Measurements from ENCODE around the gene FSTL1. TPM values are rescaled to one million over a fixed set of nuclear protein-coding genes. Genes with fewer than 3 reads are reported as not detected.

FSTL1 gene
- total RNA-seq, result 1 to 10 TPM in 1 of 2 donors, under 1 TPM in 1; 0.39 to 3.0 TPM

GRCh38 chr3:120450600-120451271 is at the start of gene FSTL1:
FSTL1 (minus strand) TSS chr3:120450992; CDS start chr3:120450746, 246 bp downstream.
- DNase-seq (ENCODE audit: low spot score in 2 of 2), result peak in 1 of 2 donors; percentile 12
- peak; percentile 9 to 60 for ATAC-seq
- H3K27ac Mint-ChIP-seq, result no peak within 1 kb of the TSS
- peaks cover 0 to 8% of the 10 kb centered on the region in 2 donors for H3K36me3 Mint-ChIP-seq
- H3K9me3 Mint-ChIP-seq, result no peaks in the 10 kb centered on the region

- Mint-ChIP-seq H3K27ac (no peak overlapping the region), H3K9me3 (peaks cover 4 to 16% of the 10 kb centered on the region in 2 donors), H3K36me3 (peaks cover 0 to 6% of the 10 kb centered on the region in 2 donors)
- ATAC-seq, result no peak
- DNase-seq (ENCODE audit: low spot score in 2 of 2), result no peak
Observed at GRCh38 chr3:120498556-120499346, 48.0 kb upstream of the FSTL1 start.

GRCh38 chr3:120497818-120498217 is 47.0 kb upstream of the FSTL1 start:
- no peak for DNase-seq (ENCODE audit: low spot score in 2 of 2)
- no peak overlapping the region for H3K27ac Mint-ChIP-seq
- H3K36me3 Mint-ChIP-seq, result peaks cover 0 to 6% of the 10 kb centered on the region in 2 donors
- H3K9me3 Mint-ChIP-seq, result peaks cover 4 to 21% of the 10 kb centered on the region in 2 donors
- no peak for ATAC-seq

- Mint-ChIP-seq H3K36me3 (peaks cover 0 to 6% of the 10 kb centered on the region in 2 donors), H3K27ac (no peak overlapping the region)
- no peak for ATAC-seq
Observed at GRCh38 chr3:120497336-120497735, 46.5 kb upstream of the FSTL1 start.

GRCh38 chr3:120496278-120497002 is 45.6 kb upstream of the FSTL1 start:
- Mint-ChIP-seq H3K9me3 (peaks cover 4 to 21% of the 10 kb centered on the region in 2 donors), H3K36me3 (peaks cover 0 to 6% of the 10 kb centered on the region in 2 donors), H3K27ac (no peak overlapping the region)
- ATAC-seq, result no peak
- no peak for DNase-seq (ENCODE audit: low spot score in 2 of 2)

More at GRCh38 chr3:120497336-120497735, 46.5 kb upstream of the FSTL1 start:
- peaks cover 4 to 21% of the 10 kb centered on the region in 2 donors for H3K9me3 Mint-ChIP-seq
- DNase-seq (ENCODE audit: low spot score in 2 of 2), result no peak

GRCh38 chr3:120495809-120496208 is 45.0 kb upstream of the FSTL1 start:
- Mint-ChIP-seq H3K36me3 (peaks cover 0 to 6% of the 10 kb centered on the region in 2 donors), H3K27ac (no peak overlapping the region), H3K9me3 (peaks cover 4 to 21% of the 10 kb centered on the region in 2 donors)
- no peak for DNase-seq (ENCODE audit: low spot score in 2 of 2)
- ATAC-seq, result no peak

GRCh38 chr3:120492103-120492502 is 41.3 kb upstream of the FSTL1 start:
- H3K9me3 Mint-ChIP-seq, result peaks cover 4 to 21% of the 10 kb centered on the region in 2 donors
- H3K36me3 Mint-ChIP-seq, result peaks cover 0 to 6% of the 10 kb centered on the region in 2 donors
- DNase-seq (ENCODE audit: low spot score in 2 of 2) (no peak), ATAC-seq (no peak)
- H3K27ac Mint-ChIP-seq, result no peak overlapping the region

GRCh38 chr3:120489421-120489820 is 38.6 kb upstream of the FSTL1 start:
- ATAC-seq, result no peak
- peaks cover 0 to 12% of the 10 kb centered on the region in 2 donors for H3K9me3 Mint-ChIP-seq
- no peak overlapping the region for H3K27ac Mint-ChIP-seq

GRCh38 chr3:120488296-120488695 is 37.5 kb upstream of the FSTL1 start:
- no peak for DNase-seq (ENCODE audit: low spot score in 2 of 2)
- ATAC-seq, result no peak
- peaks cover 0 to under 1% of the 10 kb centered on the region in 2 donors for H3K9me3 Mint-ChIP-seq
- H3K27ac Mint-ChIP-seq, result no peak overlapping the region
- no peaks in the 10 kb centered on the region for H3K36me3 Mint-ChIP-seq

More at GRCh38 chr3:120489421-120489820, 38.6 kb upstream of the FSTL1 start:
- H3K36me3 Mint-ChIP-seq, result peaks cover 0 to 4% of the 10 kb centered on the region in 2 donors
- no peak for DNase-seq (ENCODE audit: low spot score in 2 of 2)

GRCh38 chr3:120487191-120487650 is 36.4 kb upstream of the FSTL1 start:
- no peaks in the 10 kb centered on the region for H3K9me3 Mint-ChIP-seq
- H3K27ac Mint-ChIP-seq, result no peak overlapping the region
- no peaks in the 10 kb centered on the region for H3K36me3 Mint-ChIP-seq
- DNase-seq (ENCODE audit: low spot score in 2 of 2) (no peak), ATAC-seq (no peak)

GRCh38 chr3:120481081-120481480 is 30.3 kb upstream of the FSTL1 start:
- DNase-seq (ENCODE audit: low spot score in 2 of 2), result no peak
- ATAC-seq, result no peak
- Mint-ChIP-seq H3K27ac (no peak overlapping the region), H3K9me3 (no peaks in the 10 kb centered on the region), H3K36me3 (no peaks in the 10 kb centered on the region)

- no peaks in the 10 kb centered on the region for H3K9me3 Mint-ChIP-seq
- ATAC-seq, result no peak
Observed at GRCh38 chr3:120477781-120478180, 27.0 kb upstream of the FSTL1 start.

GRCh38 chr3:120475722-120476377 is 25.1 kb upstream of the FSTL1 start:
- H3K9me3 Mint-ChIP-seq, result no peaks in the 10 kb centered on the region
- DNase-seq (ENCODE audit: low spot score in 2 of 2), result no peak
- no peaks in the 10 kb centered on the region for H3K36me3 Mint-ChIP-seq
- no peak overlapping the region for H3K27ac Mint-ChIP-seq
- no peak for ATAC-seq

More at GRCh38 chr3:120477781-120478180, 27.0 kb upstream of the FSTL1 start:
- H3K36me3 Mint-ChIP-seq, result no peaks in the 10 kb centered on the region
- no peak overlapping the region for H3K27ac Mint-ChIP-seq
- no peak for DNase-seq (ENCODE audit: low spot score in 2 of 2)

- DNase-seq (ENCODE audit: low spot score in 2 of 2) (no peak), ATAC-seq (no peak)
- H3K27ac Mint-ChIP-seq, result no peak overlapping the region
- no peaks in the 10 kb centered on the region for H3K36me3 Mint-ChIP-seq
- no peaks in the 10 kb centered on the region for H3K9me3 Mint-ChIP-seq
Observed at GRCh38 chr3:120473896-120474675, 23.3 kb upstream of the FSTL1 start.

- H3K9me3 Mint-ChIP-seq, result no peaks in the 10 kb centered on the region
- no peak overlapping the region for H3K27ac Mint-ChIP-seq
- DNase-seq (ENCODE audit: low spot score in 2 of 2) (no peak), ATAC-seq (no peak)
- no peaks in the 10 kb centered on the region for H3K36me3 Mint-ChIP-seq
Observed at GRCh38 chr3:120473389-120473788, 22.6 kb upstream of the FSTL1 start.

Data from activated naive CD4-positive, alpha-beta T cell treated with anti-CD3 and anti-CD28 coated beads, Interleukin-2, amount 50 U/mL, for 72 hours (primary cell).